Endothelial cell (in vitro differentiated cells): ENCODE results near the gene VSIR. TPM values are rescaled to one million over a fixed set of nuclear protein-coding genes. Genes with fewer than 3 reads are reported as not detected.

Source experiments
- DNase-seq: peaks from one replicate; pipeline ENCODE4 v3.0.0; 2021; ENCODE audit warnings: low spot score
- H3K27ac Mint-ChIP-seq: one replicate; pipeline ENCODE4 v1.8.0; 2021; ENCODE audit warnings: mixed read lengths, inconsistent platforms; ENCODE audit not compliant: unreplicated experiment
- H3K27me3 Mint-ChIP-seq: one replicate; pipeline ENCODE4 v1.8.0; 2021; ENCODE audit warnings: mild to moderate bottlenecking, moderate library complexity, mixed read lengths, inconsistent platforms; ENCODE audit not compliant: unreplicated experiment
- H3K36me3 Mint-ChIP-seq: one replicate; pipeline ENCODE4 v1.8.0; 2021; ENCODE audit warnings: mild to moderate bottlenecking, low read depth, mixed read lengths, inconsistent platforms; ENCODE audit not compliant: unreplicated experiment
- H3K4me1 Mint-ChIP-seq: one replicate; pipeline ENCODE4 v1.8.0; 2021; ENCODE audit warnings: mild to moderate bottlenecking, mixed read lengths, inconsistent platforms; ENCODE audit not compliant: unreplicated experiment
- H3K4me3 Mint-ChIP-seq: one replicate; pipeline ENCODE4 v1.8.0; 2021; ENCODE audit warnings: mild to moderate bottlenecking, mixed read lengths, inconsistent platforms; ENCODE audit not compliant: unreplicated experiment
- H3K9me3 Mint-ChIP-seq: one replicate; pipeline ENCODE4 v1.8.0; 2021; ENCODE audit warnings: mixed read lengths, inconsistent platforms; ENCODE audit not compliant: unreplicated experiment
- total RNA-seq: library from RNA; stranded (reverse); fragmentation: NEBNext Ultra II Directional; extraction: Animal tissue kit (Norgen Biotek cat#: 25700); gene quantifications from one replicate; pipeline ENCODE4 v1.2.1, GENCODE V29; 2021; ENCODE audit not compliant: unreplicated experiment
- TF ChIP-seq, protein P1 (sequence below): fragments of 200-600 bp; sonication (generic); IDR thresholded peaks from one replicate; pipeline ENCODE4 v1.5.0; 2021; ENCODE audit warnings: antibody characterized with exemption; ENCODE audit not compliant: unreplicated experiment

Gene VSIR
- total RNA-seq, 1 donor from 2014 or later, result 86.1 TPM

GRCh38 chr10:71771821-71772617, 1.3 kb downstream of the VSIR start:
- Mint-ChIP-seq H3K36me3 (peaks cover 4% of the 10 kb centered on the region), H3K4me1 (peaks cover 55% of the 10 kb centered on the region), H3K27ac (no peak overlapping the region), H3K4me3 (peak overlapping the region; percentile 75), H3K27me3 (peaks cover 15% of the 10 kb centered on the region), H3K9me3 (no peaks in the 10 kb centered on the region)
- no peak for DNase-seq
- TF ChIP-seq, protein P1, sequence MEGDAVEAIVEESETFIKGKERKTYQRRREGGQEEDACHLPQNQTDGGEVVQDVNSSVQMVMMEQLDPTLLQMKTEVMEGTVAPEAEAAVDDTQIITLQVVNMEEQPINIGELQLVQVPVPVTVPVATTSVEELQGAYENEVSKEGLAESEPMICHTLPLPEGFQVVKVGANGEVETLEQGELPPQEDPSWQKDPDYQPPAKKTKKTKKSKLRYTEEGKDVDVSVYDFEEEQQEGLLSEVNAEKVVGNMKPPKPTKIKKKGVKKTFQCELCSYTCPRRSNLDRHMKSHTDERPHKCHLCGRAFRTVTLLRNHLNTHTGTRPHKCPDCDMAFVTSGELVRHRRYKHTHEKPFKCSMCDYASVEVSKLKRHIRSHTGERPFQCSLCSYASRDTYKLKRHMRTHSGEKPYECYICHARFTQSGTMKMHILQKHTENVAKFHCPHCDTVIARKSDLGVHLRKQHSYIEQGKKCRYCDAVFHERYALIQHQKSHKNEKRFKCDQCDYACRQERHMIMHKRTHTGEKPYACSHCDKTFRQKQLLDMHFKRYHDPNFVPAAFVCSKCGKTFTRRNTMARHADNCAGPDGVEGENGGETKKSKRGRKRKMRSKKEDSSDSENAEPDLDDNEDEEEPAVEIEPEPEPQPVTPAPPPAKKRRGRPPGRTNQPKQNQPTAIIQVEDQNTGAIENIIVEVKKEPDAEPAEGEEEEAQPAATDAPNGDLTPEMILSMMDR, result no peak

DNA sequence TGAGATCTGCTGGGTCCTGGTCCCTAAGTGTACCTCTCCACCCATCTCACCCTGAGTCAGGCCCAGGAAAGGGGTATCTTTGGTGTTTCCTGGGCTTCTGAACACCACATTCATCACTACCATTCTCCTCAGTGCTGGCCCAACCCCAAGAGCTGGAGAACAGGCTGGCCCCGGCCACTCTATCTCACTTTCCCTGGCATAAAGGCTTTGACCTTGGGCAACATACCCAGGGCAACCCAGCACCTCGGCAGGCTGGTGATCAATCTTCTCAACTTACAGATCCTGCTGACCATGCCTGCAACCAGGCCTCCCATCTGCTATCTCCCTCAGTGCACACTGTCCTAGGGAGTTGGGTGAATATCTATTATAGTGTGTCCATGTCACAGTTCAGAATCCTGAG, 2.1 kb downstream of the VSIR start:
- Mint-ChIP-seq H3K27me3 (peaks cover 14% of the 10 kb centered on the region), H3K4me1 (peaks cover 62% of the 10 kb centered on the region), H3K36me3 (peaks cover 4% of the 10 kb centered on the region), H3K9me3 (no peaks in the 10 kb centered on the region), H3K4me3 (peak overlapping the region; percentile 47), H3K27ac (no peak overlapping the region)
- DNase-seq, result no peak
- TF ChIP-seq, protein P1, result no peak

GRCh38 chr10:71770789-71771188, 2.5 kb downstream of the VSIR start:
- Mint-ChIP-seq H3K9me3 (no peaks in the 10 kb centered on the region), H3K36me3 (peaks cover 4% of the 10 kb centered on the region), H3K27me3 (peaks cover 12% of the 10 kb centered on the region), H3K4me3 (no peak overlapping the region), H3K27ac (no peak overlapping the region), H3K4me1 (peaks cover 64% of the 10 kb centered on the region)
- DNase-seq, result no peak
- TF ChIP-seq, protein P1, result no peak

DNA sequence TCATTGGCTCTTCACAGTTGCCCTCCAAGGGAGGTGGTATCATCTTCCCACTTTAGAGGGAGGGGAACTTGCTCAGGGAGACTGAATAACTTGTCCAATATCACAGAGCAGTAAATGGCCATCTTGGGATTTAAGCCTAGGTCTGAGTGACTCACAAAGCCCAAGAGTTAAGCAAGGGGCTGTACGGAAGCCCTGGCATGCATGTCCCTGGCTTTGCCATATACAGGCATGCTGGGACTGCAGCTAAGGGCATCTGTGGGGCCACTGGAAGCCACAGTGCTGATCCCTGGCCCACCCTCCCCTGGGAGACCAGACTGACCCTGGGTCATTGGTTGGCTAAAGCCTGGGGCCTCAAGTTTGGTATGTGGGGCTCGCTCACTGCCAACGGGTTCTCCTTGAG, 3.1 kb downstream of the VSIR start:
- H3K4me1 Mint-ChIP-seq, result peaks cover 64% of the 10 kb centered on the region
- TF ChIP-seq, protein P1, result no peak

GRCh38 chr10:71769279-71769823, 4.0 kb downstream of the VSIR start:
- TF ChIP-seq, protein P1, result no peak
- Mint-ChIP-seq H3K27me3 (peaks cover 12% of the 10 kb centered on the region), H3K36me3 (peaks cover 4% of the 10 kb centered on the region), H3K9me3 (no peaks in the 10 kb centered on the region), H3K4me1 (peaks cover 73% of the 10 kb centered on the region), H3K27ac (no peak overlapping the region), H3K4me3 (no peak overlapping the region)
- no peak for DNase-seq

More for the DNA sequence above, 3.1 kb downstream of the VSIR start:
- no peak overlapping the region for H3K4me3 Mint-ChIP-seq
- H3K27me3 Mint-ChIP-seq, result peaks cover 12% of the 10 kb centered on the region
- DNase-seq, result no peak
- H3K27ac Mint-ChIP-seq, result no peak overlapping the region
- peaks cover 4% of the 10 kb centered on the region for H3K36me3 Mint-ChIP-seq
- no peaks in the 10 kb centered on the region for H3K9me3 Mint-ChIP-seq
